GM20431 (cell line): ENCODE results near the gene CHKB.
"Not testable (repeated sequence)": the region's sequence is repeated elsewhere in the genome, so short reads cannot be mapped to it uniquely, and the experiment has no call there.

ENCODE experiments used
- in situ Hi-C: fragments of 300-500 bp; cut with MseI, MboI; formaldehyde crosslinking; loops from one replicate; pipeline ENCODE4 v1.15.0; 2020; ENCODE audit warnings: low sequenced_read_pairs; ENCODE audit not compliant: unreplicated experiment

CHKB gene

DNA sequence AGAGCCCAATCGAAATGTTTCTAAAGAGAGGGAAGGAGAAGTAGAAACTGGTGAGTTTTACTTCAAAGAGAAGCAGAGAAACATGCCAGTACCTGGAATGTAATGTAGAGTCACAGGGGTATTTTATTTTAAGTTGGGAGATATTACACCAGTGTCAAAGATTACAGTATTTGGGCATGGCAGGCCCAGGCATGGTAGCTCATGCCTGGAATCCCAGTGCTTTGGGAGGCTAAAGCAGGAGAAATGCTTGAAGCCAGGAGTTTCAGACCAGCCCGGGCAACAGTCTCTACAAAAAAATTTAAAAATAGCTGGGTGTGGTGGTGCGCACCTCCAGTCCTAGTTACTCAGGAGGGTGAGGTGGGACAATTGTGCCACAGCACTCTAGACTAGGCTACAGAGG lies 22.6 kb downstream of the CHKB start:
- in situ Hi-C loops = no loop called here

DNA sequence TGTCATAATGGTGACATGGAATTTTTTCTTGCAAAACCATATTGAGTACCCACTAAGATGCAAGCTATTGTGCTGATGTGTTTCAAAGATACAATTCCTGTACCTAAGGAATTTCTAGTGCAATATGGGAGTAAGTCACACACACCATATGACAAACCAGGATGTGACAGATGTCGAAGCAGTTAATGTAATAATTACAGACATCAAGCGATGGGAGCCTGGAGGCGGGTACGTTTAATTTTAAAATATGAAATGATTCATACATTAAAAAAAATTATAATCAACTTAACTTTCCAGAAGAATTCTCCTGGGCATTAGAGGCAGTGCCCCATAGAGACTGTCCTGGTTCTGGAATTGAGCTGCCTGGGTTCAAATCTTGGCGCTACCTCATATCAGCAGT lies 25.9 kb downstream of the CHKB start:
- in situ Hi-C loops = no loop called here

DNA sequence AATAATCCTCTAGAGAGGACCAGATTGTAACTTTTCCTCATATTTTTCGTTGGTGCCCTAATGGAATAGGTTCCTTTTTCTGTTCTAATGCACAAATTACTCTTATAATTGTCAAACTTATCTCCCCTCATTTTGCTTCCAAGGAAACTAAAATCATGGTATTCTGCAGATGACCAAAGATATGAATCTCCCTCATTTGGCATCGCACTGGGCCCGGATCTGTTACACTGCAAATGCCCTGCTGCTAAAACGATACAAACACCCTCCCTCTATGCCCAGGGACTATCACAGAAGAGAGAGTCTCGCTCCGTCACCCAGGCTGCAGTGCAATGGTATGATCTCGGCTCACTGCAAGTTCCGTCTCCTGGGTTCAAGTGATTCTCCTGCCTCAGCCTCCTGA lies 29.3 kb downstream of the CHKB start:
- in situ Hi-C loops = no loop called here

DNA sequence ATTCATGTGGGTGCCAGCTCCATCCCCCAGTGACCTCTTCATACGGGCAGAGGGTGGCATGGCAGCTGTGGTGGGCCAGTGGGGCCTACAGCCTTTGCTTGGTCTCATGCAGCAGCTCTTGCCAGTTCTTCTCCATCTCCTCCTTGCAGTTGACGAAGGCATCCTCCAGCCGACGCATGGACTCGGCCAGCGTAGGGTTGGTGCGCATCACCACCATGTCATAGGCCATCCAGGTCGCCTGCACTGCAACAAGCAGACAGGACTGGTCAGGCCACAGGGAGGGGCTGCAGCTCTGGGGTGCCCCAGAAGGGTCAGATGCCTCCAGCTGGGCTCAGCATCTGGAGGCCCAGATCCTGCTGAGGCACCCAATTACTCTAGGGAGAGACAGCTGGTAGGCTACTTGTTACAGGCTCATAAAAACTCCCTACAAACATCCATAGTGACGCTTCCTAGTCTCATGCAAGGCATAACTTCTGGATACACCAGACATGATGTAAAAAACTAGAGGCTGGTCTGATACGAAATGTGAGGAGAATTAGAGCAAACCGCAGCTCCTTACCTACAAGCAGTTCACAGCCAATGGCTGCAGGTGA lies 31.4 kb downstream of the CHKB start:
- in situ Hi-C loops = no loop called here

DNA sequence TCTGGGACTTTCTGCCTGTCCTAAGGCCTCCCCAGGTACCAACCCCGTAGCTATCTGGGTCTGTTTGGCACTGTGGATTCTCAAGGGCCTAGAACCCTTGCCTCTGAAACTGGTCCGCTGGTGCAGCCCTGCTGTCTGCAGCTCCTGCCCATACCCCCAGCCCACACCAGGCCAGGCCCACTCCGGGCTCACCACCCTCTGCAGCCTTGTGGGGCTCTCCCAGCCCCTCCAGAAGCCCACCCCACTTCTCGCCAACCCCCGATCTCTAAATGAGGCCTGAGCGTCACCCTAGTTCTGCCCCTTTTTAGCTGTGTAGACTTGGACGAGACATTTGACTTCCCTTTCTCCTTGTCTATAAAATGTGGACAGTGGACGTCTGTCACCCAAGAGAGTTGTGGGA lies 32.3 kb downstream of the CHKB start:
- in situ Hi-C loops = no loop called here

DNA sequence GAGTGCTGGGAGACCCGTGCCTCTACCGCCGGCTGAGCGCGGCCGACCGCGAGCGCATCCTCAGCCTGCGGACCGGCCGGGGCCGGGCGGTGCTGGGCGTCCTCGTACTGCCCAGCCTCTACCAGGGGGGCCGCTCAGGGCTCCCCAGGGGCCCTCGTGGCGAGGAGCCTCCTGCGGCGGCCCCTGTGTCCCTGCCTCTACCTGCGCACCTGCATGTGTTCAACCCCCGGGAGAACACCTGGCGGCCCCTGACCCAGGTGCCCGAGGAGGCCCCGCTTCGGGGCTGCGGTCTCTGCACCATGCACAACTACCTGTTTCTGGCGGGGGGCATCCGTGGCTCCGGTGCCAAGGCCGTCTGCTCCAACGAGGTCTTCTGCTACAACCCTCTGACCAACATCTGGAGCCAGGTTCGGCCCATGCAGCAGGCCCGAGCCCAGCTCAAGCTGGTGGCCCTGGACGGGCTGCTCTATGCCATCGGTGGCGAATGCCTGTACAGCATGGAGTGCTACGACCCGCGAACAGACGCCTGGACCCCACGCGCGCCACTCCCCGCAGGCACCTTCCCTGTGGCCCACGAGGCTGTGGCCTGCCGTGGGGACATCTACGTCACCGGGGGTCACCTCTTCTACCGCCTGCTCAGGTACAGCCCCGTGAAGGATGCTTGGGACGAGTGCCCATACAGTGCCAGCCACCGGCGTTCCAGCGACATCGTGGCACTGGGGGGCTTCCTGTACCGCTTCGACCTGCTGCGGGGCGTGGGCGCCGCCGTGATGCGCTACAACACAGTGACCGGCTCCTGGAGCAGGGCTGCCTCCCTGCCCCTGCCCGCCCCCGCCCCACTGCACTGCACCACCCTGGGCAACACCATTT lies 33.5 kb downstream of the CHKB start:
- in situ Hi-C loops = no loop called here

DNA sequence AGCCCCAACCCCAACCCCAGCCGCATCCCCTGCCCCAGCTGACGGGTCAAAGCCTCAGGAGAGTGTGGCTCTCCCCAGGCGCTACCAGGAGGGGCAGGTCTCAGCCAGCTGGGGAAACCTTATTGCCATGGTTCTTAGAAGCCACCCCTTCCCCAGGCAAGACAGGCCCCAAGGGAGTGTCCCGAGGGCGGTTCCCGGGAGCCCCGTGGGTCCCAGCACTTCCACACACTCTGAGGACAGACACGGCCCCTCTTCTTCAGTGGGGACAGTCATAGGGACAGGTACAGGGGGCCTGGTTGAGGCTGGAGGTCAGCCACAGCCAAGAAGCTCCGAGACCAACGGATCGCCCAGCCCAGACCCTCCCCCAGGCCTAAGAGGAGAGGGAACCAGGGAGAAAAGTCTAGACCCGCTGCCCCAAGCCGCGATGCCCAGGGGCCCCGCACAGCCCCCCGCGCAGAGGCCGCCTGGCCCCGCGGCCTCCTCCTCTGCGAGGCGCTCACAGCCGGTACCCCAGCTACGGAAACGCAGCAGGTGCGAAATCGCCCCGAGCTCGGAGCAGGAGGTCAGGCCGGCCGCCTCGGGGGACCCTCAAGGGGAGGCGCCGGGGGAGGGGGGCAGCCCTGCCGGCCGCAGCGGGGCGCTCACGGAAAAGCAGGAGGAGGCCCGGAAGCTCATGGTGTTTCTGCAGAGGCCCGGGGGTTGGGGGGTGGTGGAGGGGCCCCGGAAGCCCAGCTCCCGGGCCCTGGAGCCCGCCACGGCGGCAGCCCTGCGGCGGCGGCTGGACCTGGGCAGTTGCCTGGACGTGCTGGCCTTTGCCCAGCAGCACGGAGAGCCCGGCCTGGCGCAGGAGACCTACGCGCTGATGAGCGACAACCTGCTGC lies 34.4 kb downstream of the CHKB start:
- in situ Hi-C loops = no loop called here

DNA sequence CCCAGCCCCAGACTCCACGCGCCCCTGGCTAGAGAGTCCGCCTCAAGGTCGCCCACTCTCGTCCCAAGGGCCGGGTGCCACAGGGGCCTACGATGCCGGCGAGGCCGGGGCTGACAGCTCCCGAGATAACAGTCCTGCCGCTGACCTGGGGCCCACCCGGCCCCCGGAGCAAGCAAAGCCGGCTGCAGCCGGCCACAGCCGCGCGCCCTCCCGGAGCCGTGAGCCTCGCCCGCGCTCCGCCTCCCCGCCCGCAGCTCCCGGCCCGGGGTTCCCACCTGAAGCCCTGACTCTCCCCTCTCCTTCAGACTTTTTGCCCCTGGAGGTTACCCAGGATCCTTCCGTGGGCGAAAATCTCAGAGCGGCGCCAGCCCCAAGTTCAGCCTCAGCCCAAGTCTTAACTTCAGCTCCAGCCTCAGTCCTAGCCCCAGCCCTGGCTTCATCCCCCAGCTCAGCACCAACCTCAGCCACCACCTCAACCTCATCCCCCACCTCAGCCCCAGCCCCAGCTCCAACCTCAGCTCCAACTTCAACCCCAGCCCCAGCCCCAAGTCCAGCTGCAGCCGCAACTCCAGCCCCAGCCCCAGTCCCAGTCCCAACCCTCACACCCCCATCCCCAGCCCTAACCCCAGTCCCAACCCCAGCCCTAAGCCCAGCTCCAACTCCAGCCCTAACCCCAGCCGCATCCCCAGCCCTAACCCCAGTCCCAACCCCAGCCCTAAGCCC lies 35.2 kb downstream of the CHKB start:
- in situ Hi-C loops = no loop called here

DNA sequence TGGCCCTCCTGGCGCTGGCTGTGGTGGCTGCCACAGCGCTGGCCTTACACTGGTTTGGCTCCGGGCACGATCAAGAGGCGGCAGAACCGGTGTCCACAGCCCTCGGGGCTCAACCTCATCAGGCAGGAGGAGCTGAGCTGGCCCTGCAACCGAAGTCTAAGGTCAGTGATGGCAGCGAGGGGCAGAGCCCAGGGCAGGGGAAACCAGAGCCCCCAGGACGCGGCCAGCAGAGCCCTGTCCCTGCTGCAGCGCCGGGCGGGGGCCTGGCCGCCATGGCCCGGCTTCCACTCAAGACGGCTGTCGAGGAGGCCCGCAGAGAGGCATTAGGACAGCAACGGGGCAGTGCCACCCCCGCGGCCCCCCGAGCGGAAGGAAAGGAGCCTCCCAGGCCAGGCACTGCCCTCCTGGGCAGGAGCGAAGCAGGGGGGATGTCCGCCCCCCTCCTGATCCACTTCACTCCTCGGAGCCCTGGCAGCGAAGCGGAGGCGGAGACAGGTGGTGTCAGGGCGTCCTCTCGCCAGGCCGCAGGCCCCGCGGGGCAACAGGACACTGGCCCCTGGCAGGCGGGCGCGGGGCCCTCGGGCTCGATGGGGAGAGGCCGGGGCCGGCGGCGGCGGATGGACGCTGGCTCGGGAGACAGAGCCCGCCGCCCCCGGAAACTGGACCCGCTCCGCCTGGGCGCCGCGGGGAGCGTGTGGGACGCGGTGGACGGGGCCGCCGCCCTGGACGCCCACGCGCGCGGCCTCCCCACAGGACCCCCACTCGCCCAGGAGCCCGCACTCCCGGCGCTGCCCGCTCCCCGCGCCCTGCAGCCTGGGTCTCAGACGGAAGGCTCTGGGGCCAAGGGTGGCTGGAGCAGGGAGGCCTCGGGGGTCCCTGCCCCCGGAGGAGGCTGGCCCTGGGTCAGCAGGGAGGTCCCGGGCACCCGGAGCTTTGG lies 36.1 kb downstream of the CHKB start:
- in situ Hi-C loops = no loop called here

DNA sequence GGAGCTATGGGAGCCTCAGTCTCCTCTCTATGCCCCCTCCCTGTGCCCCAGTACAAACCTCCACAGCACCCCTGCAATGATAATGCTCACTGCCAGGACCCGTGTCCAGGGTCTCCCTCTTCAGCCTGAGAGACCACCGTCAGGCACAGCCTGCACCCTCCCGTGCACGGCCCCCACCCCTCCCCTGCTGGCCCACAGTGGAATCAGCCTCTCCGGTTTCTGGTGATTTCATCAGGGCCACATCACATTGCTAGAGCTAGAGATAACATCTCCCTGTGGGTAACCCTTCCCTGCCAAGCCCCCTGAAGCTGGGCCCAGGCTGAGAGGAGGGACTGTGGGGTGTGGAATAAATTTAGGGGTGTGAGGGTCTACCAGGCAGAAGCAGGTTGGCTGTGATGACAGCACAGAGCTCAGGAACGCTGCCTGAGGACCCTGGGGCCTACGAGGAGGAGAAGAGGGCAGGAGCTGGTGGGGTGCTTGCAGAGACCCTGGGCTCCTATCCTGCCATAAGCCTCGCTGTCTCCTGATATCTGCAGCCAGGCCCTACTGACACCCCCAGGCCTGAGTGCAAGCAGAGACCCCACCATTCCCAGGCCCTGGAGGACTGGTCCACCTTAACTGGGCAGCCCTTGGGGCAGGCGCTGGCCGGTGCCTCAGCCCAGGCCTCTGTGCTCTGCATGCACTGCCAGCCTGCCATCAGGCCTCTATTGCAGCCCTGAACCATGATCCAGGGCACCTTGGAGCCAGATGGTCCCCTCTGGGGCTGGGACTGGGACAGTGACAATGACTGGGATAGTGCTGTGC lies 36.9 kb downstream of the CHKB start, which contains the start of gene KLHDC7B:
TSS of gene KLHDC7B (plus strand) at position 378 of the 804 bp plus-strand sequence. CDS start at position 723, 345 bp downstream.
- in situ Hi-C loops = no loop called here

DNA sequence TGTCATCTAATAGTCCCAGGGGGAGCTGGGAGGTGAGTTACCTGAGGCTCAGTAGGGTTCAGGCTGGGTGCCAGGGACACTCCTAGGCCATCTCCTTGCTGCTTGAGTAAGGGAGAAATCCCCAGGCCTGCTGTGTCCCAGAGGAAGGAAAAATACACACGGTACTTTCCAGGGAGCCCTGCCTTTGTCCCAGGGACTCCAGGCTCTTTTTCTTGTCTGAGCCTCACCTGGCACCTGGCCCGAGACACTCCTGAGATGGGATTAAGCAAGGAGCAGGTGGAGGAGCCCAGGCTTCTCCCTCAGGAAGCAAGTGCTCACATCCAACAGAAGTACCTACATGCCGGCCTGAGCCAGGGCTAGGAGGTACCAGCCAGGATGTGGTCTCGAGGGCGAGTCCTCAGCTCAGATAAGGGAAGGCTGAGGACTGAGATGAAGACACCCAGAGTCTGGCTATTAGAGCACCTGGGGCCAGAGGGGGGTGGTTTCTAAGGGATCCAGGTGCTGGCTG lies 37.8 kb downstream of the CHKB start:
- in situ Hi-C loops = no loop called here

DNA sequence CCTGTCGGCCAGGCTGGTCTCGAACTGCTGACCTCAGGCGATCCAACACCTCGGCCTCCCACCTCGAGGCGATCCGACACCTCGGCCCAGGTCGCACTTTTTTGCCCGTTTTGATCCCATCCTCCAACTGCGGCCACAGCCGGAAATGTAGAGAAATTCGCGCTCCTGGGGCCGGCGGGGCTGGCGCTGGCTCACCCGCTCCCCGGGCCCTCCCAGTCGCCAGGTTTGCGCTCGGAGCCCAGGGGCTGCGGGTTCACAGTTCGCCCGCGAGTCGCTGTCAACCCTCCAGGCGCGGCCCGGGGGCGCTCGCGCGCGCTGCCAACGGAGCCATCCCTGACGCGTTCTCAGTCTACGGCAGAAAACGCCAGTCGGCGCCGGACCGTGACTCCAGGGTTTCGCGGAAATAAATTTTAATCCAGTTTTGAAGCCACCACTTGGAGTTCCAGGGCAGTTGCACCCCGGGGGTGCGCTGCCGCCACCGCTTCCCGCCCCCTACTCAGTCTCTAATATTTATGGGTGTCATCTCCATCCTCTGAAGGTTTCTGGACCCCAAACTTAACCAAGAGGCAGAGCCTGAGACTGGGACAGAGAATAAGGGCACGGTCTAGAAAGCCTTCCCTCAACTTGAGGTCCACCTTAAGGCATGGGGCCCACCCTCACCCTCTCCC lies 38.4 kb downstream of the CHKB start:
- in situ Hi-C loops = no loop called here

DNA sequence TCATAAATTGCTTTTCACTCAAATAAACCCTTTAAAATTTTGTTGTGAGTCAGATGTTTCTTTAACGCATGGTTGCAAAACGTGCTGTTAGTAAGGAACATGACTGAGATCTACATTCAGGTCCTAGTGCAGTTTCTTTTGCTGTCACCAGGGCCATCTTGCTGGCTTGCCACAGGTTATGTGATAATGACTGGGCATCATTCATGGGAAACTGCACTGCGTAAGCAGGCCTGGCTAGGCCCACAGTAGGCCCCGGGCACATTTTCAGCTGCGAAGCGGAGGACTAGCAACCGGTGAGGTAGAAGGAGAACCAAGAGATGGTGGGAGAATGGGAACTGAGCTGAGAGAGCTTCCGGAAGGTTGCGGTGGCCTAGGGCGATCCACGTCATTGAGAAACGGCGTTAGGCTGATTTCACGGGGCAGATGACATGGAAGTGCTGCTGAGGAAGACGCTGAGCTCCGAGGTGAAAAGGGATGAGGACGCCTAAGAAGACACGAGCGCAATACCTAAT lies 40.2 kb downstream of the CHKB start:
- in situ Hi-C loops = no loop called here

DNA sequence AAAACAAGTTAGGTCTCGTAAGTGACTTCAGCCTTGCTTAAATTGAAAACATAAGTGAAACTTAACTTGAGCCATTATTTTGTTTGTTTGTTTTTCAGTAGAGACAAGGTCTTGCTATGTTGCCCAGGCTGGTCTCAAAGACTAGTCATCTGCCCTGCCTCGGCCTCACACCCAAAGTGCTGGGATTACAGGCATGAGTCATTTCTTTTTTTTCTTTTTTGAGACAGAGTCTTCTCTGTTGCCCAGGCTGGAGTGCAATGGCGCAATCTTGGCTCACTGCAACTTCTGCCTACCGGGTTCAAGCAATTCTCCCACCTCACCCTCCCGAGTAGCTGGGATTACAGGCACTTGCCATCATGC lies 41.0 kb downstream of the CHKB start:
- in situ Hi-C loops = not testable (repeated sequence)

DNA sequence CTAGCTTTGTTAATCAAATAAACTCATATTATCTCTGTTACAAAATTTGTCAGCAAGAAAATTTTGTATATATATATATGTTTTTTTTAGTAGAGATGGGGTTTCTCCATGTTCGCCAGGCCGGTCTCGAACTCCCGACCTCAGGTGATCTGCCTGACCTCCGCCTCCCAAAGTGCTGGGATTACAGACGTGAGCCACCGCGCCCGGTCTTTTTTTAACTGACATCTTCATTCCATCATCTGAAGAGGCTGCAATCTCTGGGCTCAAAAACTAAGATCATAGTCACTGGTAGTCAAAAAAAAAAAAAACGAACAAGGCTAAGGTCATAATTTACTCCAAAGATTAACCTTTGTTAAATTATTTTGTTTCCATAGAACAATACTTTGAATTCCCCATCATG lies 42.3 kb downstream of the CHKB start:
- in situ Hi-C loops = no loop called here

DNA sequence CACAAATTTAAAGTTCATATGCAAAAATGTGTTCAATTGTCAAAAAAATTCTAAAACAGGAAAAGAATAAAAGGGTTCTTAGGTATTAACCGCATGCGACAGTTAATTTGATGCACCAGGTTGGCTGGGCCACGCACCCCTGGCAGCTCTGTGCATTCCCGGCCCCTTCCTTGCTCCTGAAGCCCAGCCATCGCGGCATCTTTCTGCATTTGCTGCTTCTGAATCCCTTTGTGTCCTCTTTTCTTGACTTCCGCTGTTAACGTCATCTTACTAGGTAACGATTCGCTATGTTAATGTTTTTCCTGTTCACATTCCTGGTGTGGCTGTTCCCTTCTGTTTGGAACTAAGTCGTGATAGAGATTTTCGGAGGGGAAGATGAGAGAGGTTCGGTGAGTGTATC lies 44.9 kb downstream of the CHKB start:
- in situ Hi-C loops = no loop called here

DNA sequence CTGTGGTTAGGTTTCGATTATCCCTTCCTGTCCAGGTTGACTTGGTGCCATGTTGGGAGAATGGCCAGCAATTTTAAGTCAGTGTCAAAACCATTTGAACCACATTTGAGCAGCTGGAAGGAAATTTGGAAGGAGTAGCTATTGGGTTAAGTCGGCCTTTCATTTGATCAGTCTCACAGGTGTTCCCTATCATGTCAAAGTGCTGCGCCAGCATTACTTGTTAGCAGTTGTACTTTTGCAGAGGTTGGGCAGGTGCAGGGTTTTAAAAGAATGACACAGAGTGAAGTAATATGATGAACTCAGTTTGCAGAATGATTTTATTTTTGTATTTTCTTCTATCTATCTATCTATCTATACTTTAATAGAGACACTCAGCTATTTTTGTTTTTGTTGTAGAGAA lies 46.4 kb downstream of the CHKB start:
- in situ Hi-C loops = no loop called here
